Thoracic aorta (tissue), 2 donors: ENCODE data around the gene SMC1A. TPM values are rescaled to one million over a fixed set of nuclear protein-coding genes. Genes with fewer than 3 reads are reported as not detected.

Experiments used
- ATAC-seq: fragments of 150-250 bp; one replicate; pipeline ENCODE4 v1.8.0; 2017; ENCODE audit warnings: low read depth; ENCODE audit not compliant: insufficient number of reproducible peaks, low FRiP score
- DNase-seq: peaks from one replicate; pipeline ENCODE4 v3.0.0-alpha.2; 2020; ENCODE audit warnings: low spot score
- H3K27ac ChIP-seq, 2 donors: fragments of 200-600 bp; sonication (generic); 1 replicate in 1 of 2; 2 replicates in 1 of 2; pipeline ENCODE4 v1.5.1; 2016; ENCODE audit warnings: mild to moderate bottlenecking in 2 of 2, moderate library complexity in 2 of 2
- H3K27me3 ChIP-seq: fragments of 200-600 bp; sonication (generic); replicated peaks from 2 replicates; pipeline ENCODE4 v1.6.0; 2016; ENCODE audit warnings: mild to moderate bottlenecking; ENCODE audit not compliant: insufficient read depth
- H3K36me3 ChIP-seq: fragments of 200-600 bp; sonication (generic); one replicate; pipeline ENCODE4 v1.5.1; 2016
- H3K4me1 ChIP-seq, 2 donors: fragments of 200-600 bp; sonication (generic); 1 replicate in 1 of 2; 2 replicates in 1 of 2; pipeline versions ENCODE4 v1.5.1 to v1.6.0; 2016; ENCODE audit warnings: low read depth in 2 of 2, mild to moderate bottlenecking in 1 of 2; ENCODE audit not compliant: control insufficient read depth in 1 of 2
- H3K4me3 ChIP-seq: fragments of 200-600 bp; sonication (generic); 2 replicates; pipeline ENCODE4 v1.5.1; 2016; ENCODE audit warnings: mild to moderate bottlenecking
- H3K9me3 ChIP-seq: fragments of 200-600 bp; sonication (generic); 2 replicates; pipeline ENCODE4 v1.5.1; 2016
- total RNA-seq, 2 donors: library from RNA; depleted of rRNA; stranded (reverse); fragments of >200 nt; gene quantifications; one replicate each; pipeline versions ENCODE4 v1.1.0 to v1.2.3, GENCODE V29; 2016
- TF ChIP-seq, protein P1 (sequence below): fragments of 200-600 bp; sonication (generic); IDR thresholded peaks from one replicate; pipeline ENCODE4 v1.5.1; 2019; ENCODE audit warnings: antibody characterized with exemption

Gene SMC1A
- total RNA-seq, 2 donors from 2014 or later, result 32.6 to 53.1 TPM

GRCh38 chrX:53379008-53379710 lies 43.3 kb downstream of the SMC1A start:
- no peaks in the 10 kb centered on the region for H3K9me3 ChIP-seq
- H3K27me3 ChIP-seq, result no peaks in the 10 kb centered on the region
- no peak overlapping the region for H3K4me3 ChIP-seq
- no peak for DNase-seq
- no peak for ATAC-seq
- TF ChIP-seq, protein P1, sequence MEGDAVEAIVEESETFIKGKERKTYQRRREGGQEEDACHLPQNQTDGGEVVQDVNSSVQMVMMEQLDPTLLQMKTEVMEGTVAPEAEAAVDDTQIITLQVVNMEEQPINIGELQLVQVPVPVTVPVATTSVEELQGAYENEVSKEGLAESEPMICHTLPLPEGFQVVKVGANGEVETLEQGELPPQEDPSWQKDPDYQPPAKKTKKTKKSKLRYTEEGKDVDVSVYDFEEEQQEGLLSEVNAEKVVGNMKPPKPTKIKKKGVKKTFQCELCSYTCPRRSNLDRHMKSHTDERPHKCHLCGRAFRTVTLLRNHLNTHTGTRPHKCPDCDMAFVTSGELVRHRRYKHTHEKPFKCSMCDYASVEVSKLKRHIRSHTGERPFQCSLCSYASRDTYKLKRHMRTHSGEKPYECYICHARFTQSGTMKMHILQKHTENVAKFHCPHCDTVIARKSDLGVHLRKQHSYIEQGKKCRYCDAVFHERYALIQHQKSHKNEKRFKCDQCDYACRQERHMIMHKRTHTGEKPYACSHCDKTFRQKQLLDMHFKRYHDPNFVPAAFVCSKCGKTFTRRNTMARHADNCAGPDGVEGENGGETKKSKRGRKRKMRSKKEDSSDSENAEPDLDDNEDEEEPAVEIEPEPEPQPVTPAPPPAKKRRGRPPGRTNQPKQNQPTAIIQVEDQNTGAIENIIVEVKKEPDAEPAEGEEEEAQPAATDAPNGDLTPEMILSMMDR, result no peak
- H3K36me3 ChIP-seq, result peaks cover 25% of the 10 kb centered on the region
- no peaks in the 10 kb centered on the region for H3K4me1 ChIP-seq
- no peak overlapping the region for H3K27ac ChIP-seq

GRCh38 chrX:53377464-53377863 lies 45.0 kb downstream of the SMC1A start:
- no peak overlapping the region for H3K4me3 ChIP-seq
- no peak for ATAC-seq
- H3K4me1 ChIP-seq, result no peaks in the 10 kb centered on the region
- no peak for DNase-seq
- no peak overlapping the region for H3K27ac ChIP-seq
- peaks cover 24% of the 10 kb centered on the region for H3K36me3 ChIP-seq
- no peaks in the 10 kb centered on the region for H3K27me3 ChIP-seq
- H3K9me3 ChIP-seq, result no peaks in the 10 kb centered on the region
- TF ChIP-seq, protein P1, result no peak

DNA sequence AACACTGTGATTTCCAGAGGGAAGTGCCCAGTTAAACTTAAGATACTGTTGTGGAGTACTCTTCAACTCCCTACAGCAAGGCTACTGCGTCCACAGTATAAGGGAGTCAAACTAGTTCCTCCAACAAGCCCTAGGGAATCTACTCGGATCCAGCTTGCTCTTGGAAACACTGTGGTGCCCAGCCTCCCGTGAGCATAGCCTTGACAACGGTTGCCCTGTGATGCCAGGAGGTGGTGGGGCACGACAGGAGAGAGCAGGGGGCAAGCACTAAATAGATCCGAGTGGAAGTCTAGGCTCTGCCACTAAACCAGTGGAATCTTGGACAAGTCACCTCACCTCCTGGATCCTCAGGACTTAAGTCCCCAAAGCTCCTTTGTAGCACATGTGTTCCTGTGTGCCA lies 45.6 kb downstream of the SMC1A start:
- no peaks in the 10 kb centered on the region for H3K9me3 ChIP-seq
- no peak overlapping the region for H3K27ac ChIP-seq
- no peaks in the 10 kb centered on the region for H3K4me1 ChIP-seq
- H3K27me3 ChIP-seq, result no peaks in the 10 kb centered on the region
- peaks cover 18% of the 10 kb centered on the region for H3K36me3 ChIP-seq
- no peak overlapping the region for H3K4me3 ChIP-seq
- no peak for ATAC-seq
- DNase-seq, result no peak
- TF ChIP-seq, protein P1, result no peak

- TF ChIP-seq, protein P1, result no peak
- H3K4me1 ChIP-seq, result no peaks in the 10 kb centered on the region
- ATAC-seq (no peak), DNase-seq (no peak)
- H3K4me3 ChIP-seq, result no peak overlapping the region
- H3K27me3 ChIP-seq, result no peaks in the 10 kb centered on the region
- peaks cover 8% of the 10 kb centered on the region for H3K36me3 ChIP-seq
- H3K27ac ChIP-seq, result no peak overlapping the region
- no peaks in the 10 kb centered on the region for H3K9me3 ChIP-seq
These were observed 47.5 kb downstream of the SMC1A start for GRCh38 chrX:53374923-53375322.

DNA sequence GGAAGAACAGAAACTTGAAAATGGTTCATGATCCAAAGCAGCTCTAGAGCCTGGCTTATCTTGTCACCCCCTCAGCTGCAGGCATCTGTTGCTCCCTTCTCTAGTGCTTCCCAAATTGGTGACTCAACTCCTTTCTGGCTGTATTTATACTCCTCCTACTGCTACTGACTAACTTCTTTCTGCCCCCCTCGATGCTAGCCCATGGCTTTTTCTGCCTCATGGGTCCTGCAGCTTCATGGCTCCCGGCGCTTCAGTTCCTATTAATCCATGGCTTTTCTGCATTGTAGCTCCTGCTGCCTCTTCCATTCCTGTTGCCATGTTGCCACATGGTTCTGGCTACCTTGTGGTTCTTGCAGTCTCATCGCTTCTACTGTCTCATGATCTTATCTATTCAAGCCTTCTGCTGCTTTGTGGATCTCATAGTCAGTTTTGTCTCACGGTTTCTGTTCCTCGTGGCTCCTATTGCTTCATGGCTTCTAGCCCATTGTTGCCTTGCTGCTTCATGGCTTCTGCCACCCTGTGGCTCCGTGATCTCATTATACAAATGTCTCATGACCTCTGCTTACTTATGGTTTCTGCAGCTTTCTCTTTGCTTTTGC lies 48.1 kb downstream of the SMC1A start:
- no peaks in the 10 kb centered on the region for H3K27me3 ChIP-seq
- TF ChIP-seq, protein P1, result no peak
- ATAC-seq, result no peak

More for the DNA sequence above, 48.1 kb downstream of the SMC1A start:
- DNase-seq, result no peak
- Histone ChIP-seq H3K27ac (no peak overlapping the region), H3K9me3 (no peaks in the 10 kb centered on the region), H3K4me3 (no peak overlapping the region), H3K4me1 (no peaks in the 10 kb centered on the region), H3K36me3 (peaks cover 2% of the 10 kb centered on the region)
